Tibial nerve (tissue), 3 donors: Measurements from ENCODE around the gene ZNF660.
"Not testable (repeated sequence)": the region's sequence is repeated elsewhere in the genome, so short reads cannot be mapped to it uniquely, and the experiment has no call there.

ENCODE experiments used
- POLR2A ChIP-seq, 2 donors: fragments of 450-650 bp; IDR thresholded peaks; one replicate each; pipeline ENCODE4 v1.6.1; 2017; ENCODE audit warnings: antibody characterized with exemption in 2 of 2, mild to moderate bottlenecking in 2 of 2, moderate library complexity in 2 of 2
- TF ChIP-seq, protein P1 (sequence below), 5 experiments: fragments of 200-600 bp in 3 of 5; fragments of 450-650 bp in 2 of 5; sonication (generic) in 3 of 5; IDR thresholded peaks; one replicate each; pipeline ENCODE4 v1.5.1; 2016 to 2019; ENCODE audit warnings: antibody characterized with exemption in 5 of 5, mild to moderate bottlenecking in 3 of 5, moderate library complexity in 2 of 5

GRCh38 chr3:44578316-44578715 is 6.4 kb upstream of the ZNF660 start:
- TF ChIP-seq, protein P1, sequence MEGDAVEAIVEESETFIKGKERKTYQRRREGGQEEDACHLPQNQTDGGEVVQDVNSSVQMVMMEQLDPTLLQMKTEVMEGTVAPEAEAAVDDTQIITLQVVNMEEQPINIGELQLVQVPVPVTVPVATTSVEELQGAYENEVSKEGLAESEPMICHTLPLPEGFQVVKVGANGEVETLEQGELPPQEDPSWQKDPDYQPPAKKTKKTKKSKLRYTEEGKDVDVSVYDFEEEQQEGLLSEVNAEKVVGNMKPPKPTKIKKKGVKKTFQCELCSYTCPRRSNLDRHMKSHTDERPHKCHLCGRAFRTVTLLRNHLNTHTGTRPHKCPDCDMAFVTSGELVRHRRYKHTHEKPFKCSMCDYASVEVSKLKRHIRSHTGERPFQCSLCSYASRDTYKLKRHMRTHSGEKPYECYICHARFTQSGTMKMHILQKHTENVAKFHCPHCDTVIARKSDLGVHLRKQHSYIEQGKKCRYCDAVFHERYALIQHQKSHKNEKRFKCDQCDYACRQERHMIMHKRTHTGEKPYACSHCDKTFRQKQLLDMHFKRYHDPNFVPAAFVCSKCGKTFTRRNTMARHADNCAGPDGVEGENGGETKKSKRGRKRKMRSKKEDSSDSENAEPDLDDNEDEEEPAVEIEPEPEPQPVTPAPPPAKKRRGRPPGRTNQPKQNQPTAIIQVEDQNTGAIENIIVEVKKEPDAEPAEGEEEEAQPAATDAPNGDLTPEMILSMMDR (IDR thresholded peaks at IDR 0.05), result not testable (repeated sequence)
- TF ChIP-seq POLR2A (IDR thresholded peaks at IDR 0.05), result not testable (repeated sequence)
